Measurements from ENCODE around the gene CEBPB.
"Not testable (repeated sequence)": the region's sequence is repeated elsewhere in the genome, so short reads cannot be mapped to it uniquely, and the experiment has no call there.

CEBPB gene

GRCh38 chr20:50193836-50194421, 3.3 kb downstream of the CEBPB start:
- DNase-seq = no peak

- no peak for DNase-seq
Observed at GRCh38 chr20:50194422-50194830, 3.8 kb downstream of the CEBPB start.

GRCh38 chr20:50194831-50195523, 4.3 kb downstream of the CEBPB start:
- DNase-seq = no peak

GRCh38 chr20:50195524-50196120, 5.0 kb downstream of the CEBPB start:
- no peak for DNase-seq

- no peak for DNase-seq
Observed at GRCh38 chr20:50196248-50196647, 5.6 kb downstream of the CEBPB start.

- DNase-seq = no peak
Observed at GRCh38 chr20:50196896-50197295, 6.3 kb downstream of the CEBPB start.

- DNase-seq = no peak
Observed at GRCh38 chr20:50197463-50198179, 7.0 kb downstream of the CEBPB start.

GRCh38 chr20:50198180-50198666, 7.6 kb downstream of the CEBPB start:
- no peak for DNase-seq

GRCh38 chr20:50198716-50199115, 8.1 kb downstream of the CEBPB start:
- no peak for DNase-seq

- DNase-seq = no peak
Observed at GRCh38 chr20:50199703-50200102, 9.1 kb downstream of the CEBPB start.

GRCh38 chr20:50200482-50201104, 10.0 kb downstream of the CEBPB start:
- no peak for DNase-seq

GRCh38 chr20:50201710-50202109, 11.1 kb downstream of the CEBPB start:
- DNase-seq = not testable (repeated sequence)

GRCh38 chr20:50202677-50203076, 12.0 kb downstream of the CEBPB start:
- DNase-seq = no peak

- no peak for DNase-seq
Observed at GRCh38 chr20:50203951-50204937, 13.6 kb downstream of the CEBPB start.

GRCh38 chr20:50207026-50207425, 16.4 kb downstream of the CEBPB start:
- no peak for DNase-seq

- DNase-seq = no peak
Observed at GRCh38 chr20:50208085-50208491, 17.5 kb downstream of the CEBPB start.

- DNase-seq = not testable (repeated sequence)
Observed at GRCh38 chr20:50208815-50209214, 18.2 kb downstream of the CEBPB start.

GRCh38 chr20:50210066-50210619, 19.5 kb downstream of the CEBPB start:
- no peak for DNase-seq

GRCh38 chr20:50211091-50211490, 20.5 kb downstream of the CEBPB start:
- DNase-seq = no peak

- no peak for DNase-seq
Observed at GRCh38 chr20:50213531-50214106, 23.0 kb downstream of the CEBPB start.

All from stimulated activated CD4-positive, alpha-beta T cell treated with anti-CD3 and anti-CD28 coated beads, Interleukin-4, amount 100 ng/mL, for 24 hours (primary cell).